ENCODE results near the gene C6orf62. TPM values are rescaled to one million over a fixed set of nuclear protein-coding genes. Genes with fewer than 3 reads are reported as not detected.

Gene C6orf62
- total RNA-seq, 1 donor = 168 TPM

DNA sequence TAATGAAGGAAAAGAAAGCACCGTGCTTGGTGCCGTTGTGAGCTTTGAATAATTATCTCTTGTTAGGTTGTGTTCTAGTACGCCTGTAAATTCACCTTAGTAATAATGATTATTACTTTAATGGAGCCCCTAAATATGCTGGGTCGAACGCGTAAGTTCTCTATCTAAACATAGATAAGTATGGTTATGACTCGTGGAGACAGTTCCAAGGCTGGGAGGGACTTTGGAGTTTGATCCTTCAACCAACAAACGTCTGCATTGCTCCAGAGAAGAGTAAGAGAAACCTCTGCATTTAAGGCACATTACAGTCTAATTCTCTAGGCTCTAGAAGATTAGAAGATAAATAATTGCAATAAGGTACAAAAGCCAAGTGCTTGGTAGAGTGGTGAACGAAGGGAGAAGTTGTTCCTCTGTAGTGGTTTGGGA is 51.6 kb downstream of the C6orf62 start:
- Histone ChIP-seq H3K36me3 (ENCODE audit: insufficient read depth, low read length) (peaks cover 22% of the 10 kb centered on the region), H3K27me3 (ENCODE audit: insufficient read depth, low read length) (no peaks in the 10 kb centered on the region), H3K9me3 (ENCODE audit: low read depth, low read length) (no peaks in the 10 kb centered on the region), H2AFZ (ENCODE audit: low read length) (peak overlapping the region; percentile 97), H3K4me1 (ENCODE audit: insufficient read depth, low read length) (peaks cover 15% of the 10 kb centered on the region), H4K20me1 (ENCODE audit: insufficient read depth, low read length) (no peaks in the 10 kb centered on the region), H3K79me2 (ENCODE audit: insufficient read depth, low read length) (peaks cover 43% of the 10 kb centered on the region), H3K27ac (ENCODE audit: low read depth, low read length) (peak overlapping the region; percentile 95), H3K4me3 (ENCODE audit: insufficient read depth, low read length) (peak overlapping the region; percentile 89), H3K4me2 (ENCODE audit: insufficient read depth, low read length) (peak overlapping the region; percentile 94)
- peak; percentile 78 for DNase-seq (ENCODE audit: insufficient read length, low spot score, missing footprints)
- TF ChIP-seq CTCF (IDR thresholded peaks at IDR 0.05; ENCODE audit: extremely low read depth, low read depth, low read length) = no peak

- H3K79me2 ChIP-seq (ENCODE audit: insufficient read depth, low read length) = peaks cover 43% of the 10 kb centered on the region
- H3K4me3 ChIP-seq (ENCODE audit: insufficient read depth, low read length) = peak within 1 kb of the TSS; percentile 89
- peak; percentile 98 for DNase-seq (ENCODE audit: insufficient read length, low spot score, missing footprints)
- H4K20me1 ChIP-seq (ENCODE audit: insufficient read depth, low read length) = no peaks in the 10 kb centered on the region
- peaks cover 15% of the 10 kb centered on the region for H3K4me1 ChIP-seq (ENCODE audit: insufficient read depth, low read length)
- no peaks in the 10 kb centered on the region for H3K27me3 ChIP-seq (ENCODE audit: insufficient read depth, low read length)
- H2AFZ ChIP-seq (ENCODE audit: low read length) = peak within 1 kb of the TSS; percentile 100
- peaks cover 25% of the 10 kb centered on the region for H3K36me3 ChIP-seq (ENCODE audit: insufficient read depth, low read length)
- H3K9me3 ChIP-seq (ENCODE audit: low read depth, low read length) = no peaks in the 10 kb centered on the region
- TF ChIP-seq CTCF (IDR thresholded peaks at IDR 0.05; ENCODE audit: extremely low read depth, low read depth, low read length) = peak; percentile 54
- peak within 1 kb of the TSS; percentile 95 for H3K27ac ChIP-seq (ENCODE audit: low read depth, low read length)
- H3K4me2 ChIP-seq (ENCODE audit: insufficient read depth, low read length) = peak within 1 kb of the TSS; percentile 94
Observed at GRCh38 chr6:24666641-24667377, 52.1 kb downstream of the C6orf62 start, which contains the start of the genes ACOT13 and TDP2. Gene ACOT13 (plus strand): TSS chr6:24667077. CDS start chr6:24667264, 187 bp downstream. Gene TDP2 (minus strand): TSS chr6:24666899. CDS start chr6:24666862, 37 bp downstream.

GRCh38 chr6:24666097-24666640 is 52.8 kb downstream of the C6orf62 start:
- Histone ChIP-seq H2AFZ (ENCODE audit: low read length) (peak overlapping the region; percentile 100), H3K4me2 (ENCODE audit: insufficient read depth, low read length) (peak overlapping the region; percentile 91), H3K9me3 (ENCODE audit: low read depth, low read length) (no peaks in the 10 kb centered on the region), H3K4me1 (ENCODE audit: insufficient read depth, low read length) (peaks cover 15% of the 10 kb centered on the region), H4K20me1 (ENCODE audit: insufficient read depth, low read length) (no peaks in the 10 kb centered on the region), H3K27ac (ENCODE audit: low read depth, low read length) (peak overlapping the region; percentile 95), H3K27me3 (ENCODE audit: insufficient read depth, low read length) (no peaks in the 10 kb centered on the region), H3K79me2 (ENCODE audit: insufficient read depth, low read length) (peaks cover 44% of the 10 kb centered on the region), H3K36me3 (ENCODE audit: insufficient read depth, low read length) (peaks cover 25% of the 10 kb centered on the region), H3K4me3 (ENCODE audit: insufficient read depth, low read length) (peak overlapping the region; percentile 89)
- peak; percentile 58 for DNase-seq (ENCODE audit: insufficient read length, low spot score, missing footprints)
- TF ChIP-seq CTCF (IDR thresholded peaks at IDR 0.05; ENCODE audit: extremely low read depth, low read depth, low read length) = no peak
